ENCODE data around the gene RANGRF. TPM values are rescaled to one million over a fixed set of nuclear protein-coding genes. Genes with fewer than 3 reads are reported as not detected.

Gene RANGRF
- total RNA-seq, 1 experiment from 2014 or later = 10.6 TPM

DNA sequence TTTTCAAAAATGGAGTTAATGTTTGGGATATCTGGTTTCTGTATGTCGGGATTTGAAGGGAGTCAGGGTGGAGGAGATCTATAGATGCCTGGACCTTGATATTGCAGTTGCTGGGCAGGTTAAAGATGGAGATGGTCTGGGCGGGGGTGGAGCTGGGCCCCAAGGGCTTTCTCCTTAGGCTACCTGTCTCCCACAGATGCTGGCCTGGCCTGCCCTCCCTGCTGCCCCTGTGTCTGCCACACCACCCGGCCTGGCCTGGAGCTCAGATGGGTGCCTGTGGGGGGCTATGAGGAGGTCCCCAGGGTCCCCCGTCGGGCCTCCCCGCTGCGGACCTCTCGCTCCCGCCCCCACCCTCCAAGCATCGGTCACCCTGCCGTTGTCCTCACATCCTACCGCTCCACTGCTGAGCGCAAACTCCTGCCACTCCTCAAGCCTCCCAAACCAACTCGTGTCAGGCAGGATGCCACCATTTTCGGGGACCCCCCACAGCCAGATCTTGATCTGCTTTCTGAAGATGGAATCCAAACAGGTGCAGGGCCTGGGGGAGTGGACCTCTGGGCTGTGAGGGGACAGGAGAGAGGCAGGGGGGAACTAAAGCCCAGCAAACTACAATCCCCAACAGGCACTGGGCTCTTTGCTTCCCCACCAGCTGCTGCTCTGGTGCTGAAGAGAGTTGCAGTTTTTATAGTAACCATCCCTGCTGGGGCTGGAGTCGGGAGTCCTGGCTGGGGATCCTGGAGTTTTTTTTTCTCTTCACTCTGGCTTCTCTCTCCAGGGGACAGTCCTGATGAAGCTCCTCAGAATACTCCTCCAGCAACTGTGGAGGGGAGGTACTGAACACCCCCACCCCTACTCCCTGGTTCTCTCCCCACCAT is 24.5 kb downstream of the RANGRF start:
- DNase-seq (ENCODE audit: low read depth) = no peak

DNA sequence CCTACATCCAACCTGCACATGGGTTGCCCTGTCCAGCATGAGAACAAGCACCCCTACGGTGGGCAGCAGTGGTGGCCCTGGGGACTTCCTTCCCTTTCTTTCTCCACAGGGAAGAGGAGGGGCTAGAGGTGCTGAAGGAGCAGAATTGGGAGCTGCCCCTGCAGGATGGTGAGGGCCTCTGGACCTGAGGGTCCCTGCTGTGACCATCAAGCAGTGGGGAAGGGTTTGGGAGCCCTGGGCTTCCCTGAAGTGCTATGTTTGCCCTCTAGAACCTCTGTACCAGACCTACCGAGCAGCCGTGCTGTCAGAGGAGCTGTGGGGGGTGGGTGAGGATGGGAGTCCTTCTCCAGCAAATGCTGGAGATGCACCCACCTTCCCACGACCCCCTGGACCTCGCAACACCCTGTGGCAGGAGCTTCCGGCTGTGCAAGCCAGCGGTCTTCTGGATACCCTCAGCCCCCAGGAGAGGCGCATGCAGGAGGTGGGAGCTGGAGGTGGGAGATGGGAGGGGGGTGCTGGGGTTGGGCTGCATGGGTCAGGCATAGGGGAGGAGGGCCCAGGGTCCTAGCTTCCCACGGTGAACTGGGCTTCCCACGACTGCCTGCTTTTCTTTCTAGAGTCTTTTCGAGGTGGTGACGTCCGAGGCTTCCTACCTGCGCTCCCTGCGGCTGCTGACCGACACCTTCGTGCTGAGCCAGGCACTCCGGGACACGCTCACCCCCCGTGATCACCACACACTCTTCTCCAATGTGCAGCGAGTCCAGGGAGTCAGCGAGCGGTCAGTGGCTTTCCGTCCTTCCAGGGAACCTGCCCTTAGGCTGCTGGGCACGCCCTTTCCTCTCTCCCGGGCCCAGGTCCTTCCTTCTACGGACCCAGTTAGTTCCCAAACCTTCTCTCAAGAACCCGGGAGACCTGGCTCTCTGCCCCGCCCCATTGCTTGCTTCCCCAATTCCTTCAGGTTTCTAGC is 26.6 kb downstream of the RANGRF start:
- DNase-seq (ENCODE audit: low read depth) = no peak

DNA sequence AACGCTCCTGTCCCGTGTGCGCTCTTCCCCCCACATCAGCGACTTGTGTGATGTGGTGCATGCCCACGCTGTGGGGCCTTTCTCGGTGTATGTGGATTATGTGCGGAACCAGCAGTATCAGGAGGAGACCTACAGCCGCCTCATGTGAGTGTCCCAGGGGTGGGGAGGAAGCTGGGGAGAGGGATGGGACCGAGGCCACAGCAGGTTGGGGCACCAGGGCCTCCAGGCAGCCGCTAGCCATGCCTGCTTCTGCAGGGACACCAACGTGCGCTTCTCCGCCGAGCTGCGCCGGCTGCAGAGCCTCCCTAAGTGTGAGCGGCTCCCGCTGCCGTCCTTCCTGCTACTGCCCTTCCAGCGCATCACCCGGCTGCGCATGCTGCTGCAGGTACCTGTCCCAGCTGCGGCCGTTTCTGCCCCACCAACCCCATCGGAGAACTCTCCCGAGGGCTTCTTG is 27.3 kb downstream of the RANGRF start:
- DNase-seq (ENCODE audit: low read depth) = no peak

DNA sequence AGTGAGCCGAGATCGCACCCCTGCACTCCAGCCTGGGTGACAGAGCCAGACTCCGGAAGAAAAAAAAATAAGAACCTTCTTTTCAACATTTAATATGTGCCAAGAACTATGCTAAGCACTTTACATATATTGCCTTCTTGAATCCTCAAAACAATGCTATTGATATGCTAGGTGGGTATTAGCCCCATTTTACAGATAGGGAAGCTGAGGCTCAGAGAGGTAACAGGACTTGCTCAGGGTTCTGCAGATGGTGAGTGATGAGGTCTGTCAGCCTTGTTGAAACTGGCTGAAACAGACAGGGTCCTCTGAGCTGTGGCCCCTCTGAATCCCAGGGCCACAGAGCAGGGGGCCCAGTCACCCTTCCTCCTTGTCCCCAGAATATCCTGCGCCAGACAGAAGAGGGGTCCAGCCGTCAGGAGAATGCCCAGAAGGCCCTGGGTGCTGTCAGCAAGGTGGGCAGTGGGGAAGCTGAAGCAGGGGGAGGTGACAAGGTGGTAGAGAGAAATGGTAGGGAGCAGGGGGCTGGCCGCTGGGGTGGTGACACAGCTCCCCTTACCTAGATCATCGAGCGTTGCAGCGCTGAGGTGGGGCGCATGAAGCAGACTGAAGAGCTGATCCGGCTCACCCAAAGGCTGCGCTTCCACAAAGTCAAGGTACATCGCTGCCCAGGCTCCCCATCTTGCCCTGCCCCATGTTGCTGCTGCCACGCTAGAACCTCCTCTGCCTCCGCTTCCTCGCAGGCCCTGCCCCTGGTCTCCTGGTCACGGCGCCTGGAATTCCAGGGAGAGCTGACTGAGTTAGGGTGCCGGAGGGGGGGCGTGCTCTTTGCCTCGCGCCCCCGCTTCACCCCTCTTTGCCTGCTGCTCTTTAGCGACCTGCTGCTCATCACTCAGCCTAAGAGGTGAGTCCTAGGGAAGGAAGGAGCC is 29.8 kb downstream of the RANGRF start:
- DNase-seq (ENCODE audit: low read depth) = no peak

DNA sequence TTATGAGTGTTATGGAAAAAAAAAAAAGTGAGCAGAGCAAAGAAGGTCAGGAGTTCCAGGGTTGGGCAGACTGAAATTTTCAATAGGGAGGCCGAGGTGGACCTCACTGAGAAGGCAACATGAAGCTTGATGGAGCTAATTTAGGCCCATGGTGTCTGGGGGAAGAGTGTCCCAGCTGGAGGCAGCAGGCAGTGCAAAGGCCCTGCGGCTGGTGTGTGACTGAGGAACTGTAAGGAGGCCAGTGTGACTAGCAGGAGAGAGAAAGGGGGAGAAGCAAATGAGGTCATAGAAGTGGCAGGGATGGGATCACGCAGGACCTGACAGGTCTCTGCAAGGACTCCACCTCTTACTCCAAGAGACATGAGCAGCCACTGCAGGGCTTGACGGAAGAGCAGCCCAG is 31.8 kb downstream of the RANGRF start:
- no peak for DNase-seq (ENCODE audit: low read depth)

DNA sequence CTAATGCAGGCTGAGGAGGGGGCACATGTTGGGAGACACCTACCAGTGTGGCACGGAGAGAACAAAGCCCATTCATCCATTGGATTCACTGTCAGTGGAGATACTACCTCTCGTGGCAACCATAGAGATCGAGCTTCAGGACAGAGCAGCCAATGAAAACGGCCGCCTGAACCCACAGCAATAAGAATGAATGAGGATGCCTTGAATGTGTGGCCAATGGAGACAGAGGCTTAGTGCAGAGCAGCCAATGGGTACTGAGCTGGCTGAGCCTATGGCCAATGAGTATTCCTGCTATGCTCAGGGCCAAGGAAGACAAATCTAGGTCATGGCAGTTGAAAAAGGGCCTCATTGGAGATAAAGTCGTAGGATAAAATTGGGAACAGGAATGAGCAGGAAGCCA is 32.5 kb downstream of the RANGRF start:
- DNase-seq (ENCODE audit: low read depth) = no peak

DNA sequence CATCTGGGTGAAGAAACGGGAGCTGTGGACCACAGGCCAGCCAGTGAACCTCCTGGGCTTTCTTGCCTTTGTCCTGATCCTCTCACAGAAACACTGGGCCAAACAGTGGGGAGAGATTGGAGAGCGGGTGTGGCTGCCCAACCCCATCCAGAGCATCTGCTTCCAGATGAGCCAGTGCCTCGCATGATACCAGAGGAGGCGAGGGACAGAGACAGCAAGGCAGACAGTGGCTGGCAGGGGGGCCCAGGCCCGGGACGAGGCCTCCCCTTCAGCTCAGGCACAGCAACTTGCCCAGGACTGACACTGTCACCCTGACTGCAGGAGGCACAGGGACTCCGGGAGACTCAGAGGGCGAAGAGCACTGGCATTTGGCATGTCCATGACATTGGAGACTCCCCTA is 33.6 kb downstream of the RANGRF start:
- DNase-seq (ENCODE audit: low read depth) = no peak

DNA sequence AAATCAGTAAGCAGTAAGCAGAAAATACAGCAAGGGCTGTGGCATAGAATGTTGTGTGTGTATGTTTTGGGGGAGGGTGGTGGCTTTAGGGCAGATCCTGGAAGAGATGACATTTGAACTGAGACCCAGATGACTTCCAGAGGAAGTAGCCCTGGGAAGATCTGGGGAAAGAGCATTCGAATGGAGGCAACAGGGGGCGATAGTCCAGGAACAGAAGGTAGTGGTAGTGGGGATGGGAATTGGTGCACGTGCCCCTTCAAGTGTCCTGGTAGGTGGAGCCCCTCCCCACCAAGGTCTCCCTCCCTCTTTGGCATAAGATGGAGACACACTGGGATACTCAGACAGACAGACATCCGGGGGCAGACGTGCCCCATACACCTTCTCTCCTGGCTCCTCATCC is 35.7 kb downstream of the RANGRF start:
- DNase-seq (ENCODE audit: low read depth) = no peak

DNA sequence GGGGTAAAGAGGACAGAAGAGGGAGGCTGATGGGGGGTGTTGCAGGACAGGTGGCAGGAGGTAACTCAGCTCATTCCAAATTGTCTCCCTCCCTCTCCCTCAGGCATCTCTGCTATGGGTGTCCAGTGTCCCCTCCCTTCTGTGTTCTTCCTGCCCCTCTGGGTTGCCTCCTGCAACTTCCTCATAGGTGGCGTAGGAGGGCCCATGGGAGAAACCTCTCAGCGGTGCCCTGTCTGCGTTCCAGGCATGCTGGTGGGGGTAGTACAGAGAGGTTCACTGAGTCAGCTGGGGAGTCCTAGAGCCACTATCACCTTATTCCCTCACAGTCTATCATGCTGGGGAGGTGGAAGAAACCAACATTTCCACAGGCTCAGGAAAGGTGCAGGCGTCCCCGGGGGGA is 36.5 kb downstream of the RANGRF start:
- DNase-seq (ENCODE audit: low read depth) = no peak

DNA sequence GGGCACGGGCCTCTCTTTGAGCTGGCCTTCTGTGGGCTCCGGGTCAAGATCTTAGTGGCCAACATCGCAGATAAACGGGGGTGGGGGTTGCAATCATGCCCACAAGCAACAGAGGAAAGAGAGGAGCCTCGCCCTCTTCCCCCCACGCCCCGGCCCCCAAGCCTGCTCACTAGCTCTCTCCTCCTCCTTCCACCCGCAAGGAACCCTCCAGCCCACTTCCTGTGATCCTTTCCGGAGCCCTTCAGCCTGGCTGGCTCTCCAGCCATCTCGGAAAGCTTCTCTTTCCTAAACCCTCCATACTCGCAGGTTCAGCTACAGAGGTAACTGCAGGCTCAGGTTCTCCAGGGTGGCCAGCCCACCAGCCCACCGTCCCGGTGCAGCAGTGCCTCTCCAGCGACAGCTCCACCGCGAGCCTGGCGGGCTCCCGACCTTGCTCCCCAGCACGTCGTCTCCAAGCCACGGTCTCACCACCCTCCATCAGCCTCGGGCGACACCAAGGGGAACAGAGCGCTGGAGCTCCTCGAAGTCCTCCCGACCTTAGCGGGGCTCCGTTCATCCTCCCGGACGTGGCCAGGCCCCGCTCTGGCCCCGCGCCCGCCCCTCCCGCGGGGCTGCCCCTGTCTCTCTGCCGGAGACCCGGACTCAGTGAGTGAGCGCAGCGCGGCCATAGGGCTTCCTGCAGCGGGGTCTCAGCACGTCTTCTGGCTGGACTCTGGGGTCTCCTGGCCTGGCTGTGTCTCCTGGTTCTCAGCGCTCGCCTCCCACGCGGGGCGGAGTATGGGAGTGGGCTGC is 38.2 kb downstream of the RANGRF start:
- peak; percentile 34 for DNase-seq (ENCODE audit: low read depth)

DNA sequence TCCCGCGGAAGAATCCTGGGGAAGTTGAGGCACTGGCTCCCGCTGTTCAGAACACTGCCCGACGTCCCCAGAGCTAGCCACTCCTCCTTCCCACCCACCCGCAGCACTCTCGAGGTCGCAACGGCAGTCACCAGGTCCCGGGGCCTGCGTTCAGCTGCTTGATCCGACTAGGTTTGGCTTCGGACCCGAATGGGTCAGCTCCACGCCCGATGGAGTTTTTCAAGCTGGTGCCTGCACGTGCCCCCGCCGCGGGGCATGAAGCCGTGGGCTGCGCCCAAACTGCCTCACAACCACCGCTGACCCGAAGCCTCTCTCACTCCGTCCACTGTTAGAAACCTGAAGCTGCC is 38.8 kb downstream of the RANGRF start:
- DNase-seq (ENCODE audit: low read depth) = no peak

DNA sequence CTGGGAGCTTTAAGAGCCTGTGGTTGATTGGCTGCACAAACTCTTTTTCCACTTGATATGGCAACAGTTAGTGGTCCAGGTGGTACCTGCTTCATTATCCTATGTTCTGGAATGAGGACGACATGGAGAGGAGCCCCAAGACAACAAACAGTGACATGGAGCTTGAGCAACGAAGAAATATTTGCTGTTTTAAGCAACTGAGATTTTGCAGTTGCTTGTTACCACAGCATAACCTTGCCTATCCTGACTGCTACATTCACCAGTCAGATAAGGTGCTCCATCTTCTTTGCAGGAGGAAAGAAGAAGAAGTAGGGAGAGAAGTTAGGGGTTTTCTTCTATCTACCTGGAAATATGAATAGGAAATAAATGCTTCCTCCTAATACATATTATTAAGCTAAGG is 43.7 kb downstream of the RANGRF start:
- DNase-seq (ENCODE audit: low read depth) = no peak

DNA sequence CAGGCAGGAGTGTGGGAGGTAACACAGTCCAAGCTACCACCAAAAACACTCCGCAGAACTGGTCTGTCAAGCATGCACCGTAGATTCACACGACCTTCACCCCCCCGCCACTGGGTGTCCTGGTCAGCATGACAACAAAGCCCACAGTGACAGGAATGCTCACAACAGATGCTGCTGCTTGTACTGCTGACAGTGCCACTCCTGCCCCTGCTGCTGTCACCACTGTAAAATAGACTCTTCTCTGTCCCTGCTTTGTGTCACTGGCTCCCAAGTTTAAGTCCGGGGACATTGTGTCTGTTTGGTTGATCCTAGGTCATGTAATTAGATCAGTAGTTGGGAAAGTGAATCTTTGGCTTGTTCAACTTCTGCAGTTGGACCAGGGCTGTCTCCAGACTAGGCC is 44.2 kb downstream of the RANGRF start:
- no peak for DNase-seq (ENCODE audit: low read depth)

DNA sequence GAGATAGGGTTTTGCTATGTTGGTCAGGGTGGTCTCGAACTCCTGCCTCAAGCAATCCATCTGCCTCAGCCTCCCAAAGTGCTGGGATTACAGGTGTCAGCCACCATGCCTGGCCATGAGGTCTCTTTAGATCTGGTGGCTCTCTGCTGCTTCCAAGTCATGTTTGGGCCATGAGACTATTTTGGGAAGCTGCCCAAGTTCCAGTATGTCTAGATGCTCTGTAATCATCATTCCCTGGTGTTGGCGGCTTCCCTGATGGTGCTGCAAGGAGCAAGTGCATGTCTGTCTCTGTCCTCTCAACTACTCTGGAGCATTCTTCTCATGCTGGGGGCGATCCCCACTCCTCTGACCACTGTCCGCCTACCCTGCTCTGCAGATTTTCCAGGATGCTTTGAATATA is 44.8 kb downstream of the RANGRF start:
- DNase-seq (ENCODE audit: low read depth) = no peak

DNA sequence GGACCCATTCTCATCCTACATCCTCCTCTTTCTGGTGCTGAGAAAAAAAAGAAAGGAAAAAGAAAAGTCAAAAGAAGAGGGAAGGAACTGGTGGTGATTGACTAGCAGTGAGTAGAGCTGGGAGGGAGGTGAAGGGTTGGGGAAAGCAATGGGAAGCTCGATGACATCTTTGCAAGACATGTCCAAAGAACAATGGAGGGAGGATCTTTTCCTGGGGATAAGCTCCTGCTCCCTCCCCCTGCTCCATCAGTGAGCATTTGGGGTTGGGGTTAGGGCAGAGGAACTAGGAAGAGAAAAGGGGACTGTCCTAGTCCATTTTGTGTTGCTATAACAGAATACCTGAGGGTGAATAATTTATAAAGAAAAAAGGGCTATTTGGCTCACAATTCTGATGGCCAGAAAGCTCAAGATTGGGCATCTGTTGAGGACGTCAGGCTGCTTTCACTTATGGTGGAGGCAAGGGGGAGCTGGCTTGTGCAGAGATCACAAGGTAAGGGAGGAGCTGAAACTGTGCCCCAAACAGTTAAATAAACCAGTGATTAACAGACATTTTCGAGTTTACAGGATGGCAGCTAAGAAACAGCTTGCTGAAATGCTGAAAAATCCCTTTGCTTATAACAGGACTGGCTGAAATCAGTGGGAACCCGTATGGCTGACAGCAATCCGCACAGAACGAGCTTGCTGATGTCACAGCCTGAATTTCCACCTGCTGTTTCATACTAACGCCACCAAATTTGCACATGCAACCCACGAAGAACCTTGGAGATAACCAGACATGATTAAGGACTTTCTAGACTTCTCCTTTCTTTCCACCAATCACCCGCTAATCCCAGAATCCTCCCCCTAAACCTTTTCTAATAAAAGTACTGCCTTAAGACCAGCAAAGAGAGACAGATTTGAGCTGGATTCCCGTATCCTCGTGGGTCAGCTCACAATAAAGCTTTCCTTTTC is 49.6 kb downstream of the RANGRF start:
- no peak for DNase-seq (ENCODE audit: low read depth)

DNA sequence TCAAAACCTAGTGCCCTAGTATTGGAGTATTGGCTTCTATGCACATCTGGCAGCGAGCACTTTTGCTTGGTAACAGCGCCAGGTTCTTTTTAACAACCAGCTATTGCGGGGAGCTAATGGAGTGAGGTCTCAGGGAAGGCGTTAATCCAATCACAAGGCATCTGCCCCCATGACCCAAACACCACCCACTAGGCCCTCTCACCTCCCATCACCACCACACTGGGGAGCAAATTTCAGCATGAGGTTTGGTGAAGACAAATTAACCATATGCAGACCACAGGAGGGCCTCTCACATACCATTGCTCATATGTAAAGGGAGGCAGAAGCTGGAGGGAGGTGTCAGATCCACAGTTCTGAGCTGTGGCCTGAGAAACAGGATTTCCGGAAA is 50.3 kb downstream of the RANGRF start:
- DNase-seq (ENCODE audit: low read depth) = no peak

DNA sequence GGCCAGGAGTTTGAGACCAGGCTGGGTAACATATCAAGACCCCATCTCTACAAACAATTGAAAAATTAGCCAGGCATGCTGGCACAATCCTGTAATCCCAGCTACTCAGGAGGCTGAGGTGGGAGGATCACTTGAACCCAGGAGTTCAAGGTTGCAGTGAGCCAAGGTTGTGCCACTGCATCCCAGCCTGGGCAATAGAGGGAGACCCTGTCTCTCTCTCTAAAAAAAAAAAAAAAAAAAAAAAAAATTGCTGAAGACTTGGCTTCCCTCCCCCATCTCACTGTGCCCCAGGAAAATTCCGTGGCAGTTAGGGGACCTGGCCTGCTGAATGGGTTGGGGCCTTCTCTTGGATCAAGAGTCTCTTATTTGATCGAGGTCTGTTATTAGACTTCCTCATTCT is 51.1 kb downstream of the RANGRF start, which contains the start of gene ODF4:
Gene ODF4 (plus strand): TSS at position 301 of the 400 bp plus-strand sequence. CDS start 212 bp downstream, outside the sequence.
- DNase-seq (ENCODE audit: low read depth) = no peak

Data from Daoy (cell line).